Thyroid gland (tissue), 4 donors: ENCODE measurements around the gene MID1.

ENCODE experiments used
- POLR2A ChIP-seq, 2 donors: fragments of 450-650 bp; IDR thresholded peaks; one replicate each; pipeline ENCODE4 v1.6.1; 2017; ENCODE audit warnings: antibody characterized with exemption in 2 of 2, mild to moderate bottlenecking in 2 of 2, moderate library complexity in 1 of 2
- TF ChIP-seq, protein P1 (sequence below), 6 experiments: fragments of 200-600 bp in 3 of 6; fragments of 450-650 bp in 3 of 6; sonication (generic) in 3 of 6; IDR thresholded peaks; one replicate each; pipeline ENCODE4 v1.5.1; 2016 to 2019; ENCODE audit warnings: antibody characterized with exemption in 6 of 6, mild to moderate bottlenecking in 2 of 6, inconsistent platforms in 1 of 6, moderate library complexity in 1 of 6

DNA sequence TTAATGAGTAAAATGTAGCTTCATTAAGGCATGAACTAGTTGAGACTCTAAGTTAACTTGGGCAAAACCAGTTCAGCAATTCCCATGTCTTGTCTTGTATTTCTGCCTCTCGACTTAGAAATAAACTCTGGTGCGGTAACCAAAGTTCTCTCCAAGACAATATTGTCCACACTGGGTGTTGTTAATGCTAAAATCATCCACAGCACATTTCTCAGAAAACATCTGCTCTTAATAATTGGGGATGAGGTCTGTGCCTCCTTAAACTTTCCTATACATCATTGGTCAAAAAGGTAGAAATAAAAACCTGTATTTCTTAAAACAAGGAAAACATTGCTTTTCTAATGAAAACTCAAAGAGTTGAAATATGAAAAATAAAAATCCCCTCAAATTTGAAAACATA lies 32.9 kb upstream of the MID1 start:
- TF ChIP-seq, protein P1, sequence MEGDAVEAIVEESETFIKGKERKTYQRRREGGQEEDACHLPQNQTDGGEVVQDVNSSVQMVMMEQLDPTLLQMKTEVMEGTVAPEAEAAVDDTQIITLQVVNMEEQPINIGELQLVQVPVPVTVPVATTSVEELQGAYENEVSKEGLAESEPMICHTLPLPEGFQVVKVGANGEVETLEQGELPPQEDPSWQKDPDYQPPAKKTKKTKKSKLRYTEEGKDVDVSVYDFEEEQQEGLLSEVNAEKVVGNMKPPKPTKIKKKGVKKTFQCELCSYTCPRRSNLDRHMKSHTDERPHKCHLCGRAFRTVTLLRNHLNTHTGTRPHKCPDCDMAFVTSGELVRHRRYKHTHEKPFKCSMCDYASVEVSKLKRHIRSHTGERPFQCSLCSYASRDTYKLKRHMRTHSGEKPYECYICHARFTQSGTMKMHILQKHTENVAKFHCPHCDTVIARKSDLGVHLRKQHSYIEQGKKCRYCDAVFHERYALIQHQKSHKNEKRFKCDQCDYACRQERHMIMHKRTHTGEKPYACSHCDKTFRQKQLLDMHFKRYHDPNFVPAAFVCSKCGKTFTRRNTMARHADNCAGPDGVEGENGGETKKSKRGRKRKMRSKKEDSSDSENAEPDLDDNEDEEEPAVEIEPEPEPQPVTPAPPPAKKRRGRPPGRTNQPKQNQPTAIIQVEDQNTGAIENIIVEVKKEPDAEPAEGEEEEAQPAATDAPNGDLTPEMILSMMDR (IDR thresholded peaks at IDR 0.05): no peak
- no peak for TF ChIP-seq POLR2A (IDR thresholded peaks at IDR 0.05)
